HepG2 (cell line): ENCODE results near the gene RAB34. TPM values are rescaled to one million over a fixed set of nuclear protein-coding genes. Genes with fewer than 3 reads are reported as not detected.

ENCODE experiments used
- ATF6 ChIP-seq: sonication (generic); formaldehyde crosslinking; conservative IDR thresholded peaks from 2 replicates; pipeline ENCODE4 v1.4.0; 2020; ENCODE audit warnings: missing genetic modification reagents
- ELF3 ChIP-seq: IDR thresholded peaks from 2 replicates; pipeline ENCODE4 v1.6.1; 2016; ENCODE audit warnings: missing genetic modification reagents, missing compliant biosample characterization
- GFI1 ChIP-seq: sonication (generic); formaldehyde crosslinking; IDR thresholded peaks from 2 replicates; pipeline ENCODE4 v1.5.0; 2020; ENCODE audit warnings: missing genetic modification reagents, mild to moderate bottlenecking, borderline replicate concordance
- HIC2 ChIP-seq: sonication (generic); formaldehyde crosslinking; IDR thresholded peaks from 2 replicates; pipeline ENCODE4 v1.9.0; 2022; ENCODE audit warnings: low read depth, missing genetic modification reagents
- HNRNPK ChIP-seq: fragments of 200-400 bp; formaldehyde crosslinking; IDR thresholded peaks from 2 replicates; pipeline ENCODE4 v1.6.1; 2018; ENCODE audit warnings: low read length, low read depth, moderate library complexity, mild to moderate bottlenecking; ENCODE audit not compliant: poor library complexity, severe bottlenecking
- JARID2 ChIP-seq: sonication (generic); formaldehyde crosslinking; IDR thresholded peaks from 2 replicates; pipeline ENCODE4 v1.8.1; 2023; ENCODE audit warnings: missing genetic modification reagents, inconsistent platforms; ENCODE audit not compliant: insufficient replicate concordance
- KDM4B ChIP-seq: sonication (generic); formaldehyde crosslinking; IDR thresholded peaks from 2 replicates; pipeline ENCODE4 v1.4.0; 2020; ENCODE audit warnings: missing genetic modification reagents
- NFATC3 ChIP-seq: sonication (generic); formaldehyde crosslinking; IDR thresholded peaks from 2 replicates; pipeline ENCODE4 v1.5.1; 2020; ENCODE audit warnings: mild to moderate bottlenecking, missing genetic modification reagents
- PAF1 ChIP-seq: IDR thresholded peaks from 2 replicates; pipeline ENCODE4 v1.6.1; 2016; ENCODE audit warnings: missing genetic modification reagents, missing compliant biosample characterization
- PHF8 ChIP-seq: sonication (generic); formaldehyde crosslinking; IDR thresholded peaks from 2 replicates; pipeline ENCODE4 v1.5.0; 2020; ENCODE audit warnings: missing genetic modification reagents
- RFXANK ChIP-seq: IDR thresholded peaks from 2 replicates; pipeline ENCODE4 v1.6.1; 2016
- SMAD3 ChIP-seq: sonication (generic); formaldehyde crosslinking; IDR thresholded peaks from 2 replicates; pipeline ENCODE4 v1.4.0; 2020; ENCODE audit warnings: missing genetic modification reagents
- SP140L ChIP-seq: sonication (generic); formaldehyde crosslinking; IDR thresholded peaks from 2 replicates; pipeline ENCODE4 v1.4.0; 2020; ENCODE audit warnings: missing genetic modification reagents, borderline replicate concordance
- ZBTB42 ChIP-seq: sonication (generic); formaldehyde crosslinking; IDR thresholded peaks from 2 replicates; pipeline ENCODE4 v1.5.0; 2020; ENCODE audit warnings: mild to moderate bottlenecking, missing genetic modification reagents
- ZFY ChIP-seq: sonication (generic); formaldehyde crosslinking; IDR thresholded peaks from 2 replicates; pipeline ENCODE4 v1.4.0; 2020; ENCODE audit warnings: missing genetic modification reagents
- ZNF430 ChIP-seq: sonication (generic); formaldehyde crosslinking; IDR thresholded peaks from 2 replicates; pipeline ENCODE4 v1.9.0; 2021; ENCODE audit warnings: mild to moderate bottlenecking, missing genetic modification reagents
- ZNF629 ChIP-seq: sonication (generic); formaldehyde crosslinking; conservative IDR thresholded peaks from 2 replicates; pipeline ENCODE4 v1.5.0; 2020; ENCODE audit warnings: missing genetic modification reagents
- ZNF703 ChIP-seq: sonication (generic); formaldehyde crosslinking; IDR thresholded peaks from 2 replicates; pipeline ENCODE4 v1.5.1; 2020; ENCODE audit warnings: missing genetic modification reagents, mild to moderate bottlenecking, moderate library complexity, borderline replicate concordance
- ZSCAN25 ChIP-seq: sonication (generic); formaldehyde crosslinking; IDR thresholded peaks from 2 replicates; pipeline ENCODE4 v1.8.0; 2022; ENCODE audit warnings: mild to moderate bottlenecking, missing genetic modification reagents
- polyA plus RNA-seq, 8 experiments: library from polyadenylated mRNA; depleted of rRNA in 3 of 8; stranded (reverse) in 7 of 8; unstranded in 1 of 8; fragments of >200 nt; fragmentation: Illumina TruSeq in 4 of 8; extraction: Trizol in 4 of 8; gene quantifications; 2 replicates each; pipeline versions ENCODE4 v1.2.1 to v1.2.3, GENCODE V29; 2011 to 2016; ENCODE audit warnings: low read depth in 4 of 8, missing spikeins in 1 of 8, mixed read lengths in 1 of 8; ENCODE audit not compliant: insufficient read depth in 1 of 8
- total RNA-seq, 5 experiments: library from RNA; depleted of rRNA; stranded (reverse); fragments of >200 nt; fragmentation: Illumina TruSeq; extraction: Trizol; gene quantifications; 2 replicates each; pipeline ENCODE4 v1.2.3, GENCODE V29; 2016; ENCODE audit warnings: low read depth in 1 of 5
- TF ChIP-seq, protein P1 (sequence below): IDR thresholded peaks from 2 replicates; pipeline ENCODE4 v1.6.1; 2016
- TF ChIP-seq, protein P2 (sequence below): sonication (generic); formaldehyde crosslinking; IDR thresholded peaks from 2 replicates; pipeline ENCODE4 v1.4.0; 2020; ENCODE audit warnings: missing genetic modification reagents
- TF ChIP-seq, protein P3 (sequence below): sonication (generic); formaldehyde crosslinking; IDR thresholded peaks from 2 replicates; pipeline ENCODE4 v1.4.0; 2020; ENCODE audit warnings: mild to moderate bottlenecking, missing genetic modification reagents

The RAB34 gene
- total and polyA plus RNA-seq, 2 of the 13 experiments (the other 11 are each of a cell fraction or from before 2014, with no cell fraction given): 0.49 TPM; not detected in 1

- TF ChIP-seq, protein P1, sequence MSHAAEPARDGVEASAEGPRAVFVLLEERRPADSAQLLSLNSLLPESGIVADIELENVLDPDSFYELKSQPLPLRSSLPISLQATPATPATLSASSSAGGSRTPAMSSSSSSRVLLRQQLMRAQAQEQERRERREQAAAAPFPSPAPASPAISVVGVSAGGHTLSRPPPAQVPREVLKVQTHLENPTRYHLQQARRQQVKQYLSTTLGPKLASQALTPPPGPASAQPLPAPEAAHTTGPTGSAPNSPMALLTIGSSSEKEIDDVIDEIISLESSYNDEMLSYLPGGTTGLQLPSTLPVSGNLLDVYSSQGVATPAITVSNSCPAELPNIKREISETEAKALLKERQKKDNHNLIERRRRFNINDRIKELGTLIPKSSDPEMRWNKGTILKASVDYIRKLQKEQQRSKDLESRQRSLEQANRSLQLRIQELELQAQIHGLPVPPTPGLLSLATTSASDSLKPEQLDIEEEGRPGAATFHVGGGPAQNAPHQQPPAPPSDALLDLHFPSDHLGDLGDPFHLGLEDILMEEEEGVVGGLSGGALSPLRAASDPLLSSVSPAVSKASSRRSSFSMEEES (CRISPR knock-in tag): no peak
- TF ChIP-seq PHF8 (CRISPR knock-in tag) (peak; percentile 45; the same call in 1 of the 2 replicates), NFATC3 (0 out of 2 replicates have a peak, but pooled peaks have one; percentile 38), HNRNPK (peak; percentile 87), RFXANK (CRISPR knock-in tag) (no peak), GFI1 (peak; percentile 53; the same call in 1 of the 2 replicates), ZNF629 (CRISPR knock-in tag) (peak; percentile 31), SMAD3 (CRISPR knock-in tag) (no peak), HIC2 (no peak; the same call in none of the 2 replicates), ZBTB42 (peak; percentile 42; the same call in 1 of the 2 replicates), ZNF430 (CRISPR knock-in tag) (no peak; the same call in 1 of the 2 replicates), ZSCAN25 (peak; percentile 82), ZNF703 (CRISPR knock-in tag) (peak; percentile 62; the same call in 1 of the 2 replicates), SP140L (0 out of 2 replicates have a peak, but pooled peaks have one; percentile 22), ZFY (CRISPR knock-in tag) (peak; percentile 86), JARID2 (CRISPR knock-in tag) (no peak), PAF1 (CRISPR knock-in tag) (0 out of 2 replicates have a peak, but pooled peaks have one; percentile 53), ATF6 (no peak), KDM4B (CRISPR knock-in tag) (no peak), ELF3 (CRISPR knock-in tag) (0 out of 2 replicates have a peak, but pooled peaks have one; percentile 47)
- TF ChIP-seq, protein P2, sequence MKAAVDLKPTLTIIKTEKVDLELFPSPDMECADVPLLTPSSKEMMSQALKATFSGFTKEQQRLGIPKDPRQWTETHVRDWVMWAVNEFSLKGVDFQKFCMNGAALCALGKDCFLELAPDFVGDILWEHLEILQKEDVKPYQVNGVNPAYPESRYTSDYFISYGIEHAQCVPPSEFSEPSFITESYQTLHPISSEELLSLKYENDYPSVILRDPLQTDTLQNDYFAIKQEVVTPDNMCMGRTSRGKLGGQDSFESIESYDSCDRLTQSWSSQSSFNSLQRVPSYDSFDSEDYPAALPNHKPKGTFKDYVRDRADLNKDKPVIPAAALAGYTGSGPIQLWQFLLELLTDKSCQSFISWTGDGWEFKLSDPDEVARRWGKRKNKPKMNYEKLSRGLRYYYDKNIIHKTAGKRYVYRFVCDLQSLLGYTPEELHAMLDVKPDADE (CRISPR knock-in tag): 0 out of 2 replicates have a peak, but pooled peaks have one; percentile 80
- TF ChIP-seq, protein P3, sequence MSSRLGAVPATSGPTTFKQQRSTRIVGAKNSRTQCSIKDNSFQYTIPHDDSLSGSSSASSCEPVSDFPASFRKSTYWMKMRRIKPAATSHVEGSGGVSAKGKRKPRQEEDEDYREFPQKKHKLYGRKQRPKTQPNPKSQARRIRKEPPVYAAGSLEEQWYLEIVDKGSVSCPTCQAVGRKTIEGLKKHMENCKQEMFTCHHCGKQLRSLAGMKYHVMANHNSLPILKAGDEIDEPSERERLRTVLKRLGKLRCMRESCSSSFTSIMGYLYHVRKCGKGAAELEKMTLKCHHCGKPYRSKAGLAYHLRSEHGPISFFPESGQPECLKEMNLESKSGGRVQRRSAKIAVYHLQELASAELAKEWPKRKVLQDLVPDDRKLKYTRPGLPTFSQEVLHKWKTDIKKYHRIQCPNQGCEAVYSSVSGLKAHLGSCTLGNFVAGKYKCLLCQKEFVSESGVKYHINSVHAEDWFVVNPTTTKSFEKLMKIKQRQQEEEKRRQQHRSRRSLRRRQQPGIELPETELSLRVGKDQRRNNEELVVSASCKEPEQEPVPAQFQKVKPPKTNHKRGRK (CRISPR knock-in tag): peak; percentile 47; the same call in 1 of the 2 replicates
Observed at GRCh38 chr17:28725660-28726225, 8.1 kb upstream of the RAB34 start (continued).
